HG03175 (cell line): ENCODE measurements around the gene C17orf67.

ENCODE experiments used
- ATAC-seq: cut with Tn5 transposase; IDR thresholded peaks from one replicate; pipeline ENCODE4 v1.9.1; 2021; ENCODE audit warnings: mild to moderate bottlenecking, moderate library complexity; ENCODE audit not compliant: unreplicated experiment

The C17orf67 gene

GRCh38 chr17:56809820-56810179 lies 23.9 kb downstream of the C17orf67 start:
- ATAC-seq = no peak

GRCh38 chr17:56809106-56809819 lies 24.5 kb downstream of the C17orf67 start:
- no peak for ATAC-seq

- ATAC-seq = no peak
These were observed 25.2 kb downstream of the C17orf67 start for GRCh38 chr17:56808503-56808902.

- no peak for ATAC-seq
These were observed 26.0 kb downstream of the C17orf67 start for GRCh38 chr17:56807723-56808122.

GRCh38 chr17:56806949-56807348 lies 26.8 kb downstream of the C17orf67 start:
- ATAC-seq = no peak

- no peak for ATAC-seq
These were observed 29.3 kb downstream of the C17orf67 start for GRCh38 chr17:56804454-56804853.

- ATAC-seq = no peak
These were observed 30.6 kb downstream of the C17orf67 start for GRCh38 chr17:56803071-56803470.

GRCh38 chr17:56801459-56802178 lies 32.1 kb downstream of the C17orf67 start:
- no peak for ATAC-seq

GRCh38 chr17:56798916-56799315 lies 34.8 kb downstream of the C17orf67 start:
- ATAC-seq = no peak

GRCh38 chr17:56796536-56796935 lies 37.2 kb downstream of the C17orf67 start:
- no peak for ATAC-seq

- ATAC-seq = no peak
These were observed 38.4 kb downstream of the C17orf67 start for GRCh38 chr17:56795221-56795865.

- ATAC-seq = no peak
These were observed 39.8 kb downstream of the C17orf67 start for GRCh38 chr17:56793957-56794356.

GRCh38 chr17:56793531-56793930 lies 40.2 kb downstream of the C17orf67 start:
- no peak for ATAC-seq

GRCh38 chr17:56792267-56792666 lies 41.5 kb downstream of the C17orf67 start:
- no peak for ATAC-seq

- ATAC-seq = peak; percentile 83
These were observed 46.7 kb downstream of the C17orf67 start for GRCh38 chr17:56786989-56787482.

- no peak for ATAC-seq
These were observed 47.6 kb downstream of the C17orf67 start for GRCh38 chr17:56785997-56786680.

GRCh38 chr17:56785405-56785804 lies 48.3 kb downstream of the C17orf67 start:
- ATAC-seq = no peak

- no peak for ATAC-seq
These were observed 51.4 kb downstream of the C17orf67 start for GRCh38 chr17:56782338-56782737.

GRCh38 chr17:56781906-56782305 lies 51.8 kb downstream of the C17orf67 start:
- ATAC-seq = no peak

GRCh38 chr17:56779898-56780777 lies 53.6 kb downstream of the C17orf67 start:
- ATAC-seq = peak; percentile 93
